COLO668 (cell line): Measurements from ENCODE around the gene AEN.

ENCODE experiments used
- DNase-seq: peaks from one replicate; lab custom pipeline; 2025; ENCODE audit not compliant: unreplicated experiment; lab: John Stamatoyannopoulos, UW

AEN gene

GRCh38 chr15:88612186-88612796 lies 8.8 kb upstream of the AEN start:
- no peak for DNase-seq

DNA sequence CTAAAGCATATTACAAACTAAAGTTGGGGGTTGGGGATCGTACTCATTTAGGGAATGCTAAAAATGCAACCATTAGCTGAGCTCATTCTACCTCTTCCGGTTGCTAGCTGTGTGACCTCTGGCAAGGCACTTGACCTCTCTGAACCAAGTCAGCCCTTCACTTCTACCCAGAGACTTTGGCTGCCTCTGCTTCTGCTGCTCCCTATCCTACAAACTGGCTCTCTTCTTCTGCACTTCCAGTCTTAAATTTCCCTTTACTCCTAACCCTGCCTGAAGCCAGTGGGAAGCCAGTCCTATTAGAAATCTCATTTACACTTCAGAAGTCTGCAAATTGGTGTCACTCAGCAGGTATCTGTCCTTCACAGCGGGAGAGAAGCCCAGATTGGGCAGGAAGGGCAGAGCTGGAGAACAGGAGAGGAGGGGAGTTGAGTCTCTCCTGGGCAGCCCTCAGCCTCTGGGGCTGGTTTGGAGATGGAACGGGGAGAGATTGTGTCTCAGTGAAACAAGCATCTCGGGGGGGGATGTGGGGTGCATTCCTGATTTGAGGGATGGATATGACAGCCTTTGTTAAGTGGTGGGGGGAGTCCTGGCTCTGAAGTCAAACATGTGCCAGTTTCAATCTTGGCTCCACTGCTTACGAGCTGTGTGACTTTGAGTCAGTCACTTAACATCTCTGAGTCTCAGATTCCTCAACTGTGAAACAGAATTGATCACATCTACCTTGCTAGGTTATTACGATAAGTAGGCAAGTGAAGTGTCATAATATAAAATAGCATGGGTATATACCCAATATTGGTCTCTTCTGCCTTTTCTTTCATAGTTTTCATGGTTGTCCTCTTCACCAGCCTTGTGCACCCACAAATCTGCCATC lies 7.8 kb upstream of the AEN start:
- no peak for DNase-seq

DNA sequence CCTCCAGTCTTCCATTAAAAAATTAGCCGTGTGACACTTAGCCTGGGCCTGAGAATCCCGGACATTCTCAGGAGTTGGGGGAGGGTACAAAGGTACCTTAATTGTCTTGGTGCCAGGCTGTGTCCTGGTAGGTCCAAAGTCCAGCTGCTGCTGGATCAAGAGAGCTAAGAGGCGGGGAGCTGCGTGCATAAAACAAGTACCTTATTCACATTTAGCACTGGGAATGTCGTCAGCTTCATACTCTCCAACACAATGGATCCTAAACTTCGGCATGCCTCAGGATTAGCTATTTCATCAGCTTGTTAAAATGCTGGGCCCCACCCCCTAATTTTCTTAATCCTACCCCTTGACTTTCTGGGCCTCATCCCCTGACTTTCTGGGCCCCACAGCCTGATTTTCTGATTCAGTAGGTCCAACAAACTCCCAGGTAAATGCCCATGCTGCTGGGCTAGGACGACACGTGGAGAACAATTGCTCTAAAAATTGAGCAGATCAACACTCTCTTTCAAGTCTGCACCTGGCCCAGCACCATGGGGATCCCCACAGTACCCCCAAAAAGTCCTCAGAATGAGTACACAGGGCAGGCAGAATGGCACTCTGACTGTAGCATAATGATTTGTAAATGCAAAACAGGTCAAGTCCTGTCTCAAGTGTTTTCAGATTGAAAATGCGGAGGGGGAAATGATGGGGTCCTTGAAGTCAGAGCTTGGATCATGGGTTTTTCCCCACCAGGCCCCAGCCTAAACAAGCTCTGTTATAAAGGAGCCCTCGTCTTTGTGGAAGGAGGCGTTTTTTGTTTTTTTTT lies 5.6 kb upstream of the AEN start:
- DNase-seq, result no peak

GRCh38 chr15:88616240-88616639 lies 4.9 kb upstream of the AEN start:
- DNase-seq, result no peak

DNA sequence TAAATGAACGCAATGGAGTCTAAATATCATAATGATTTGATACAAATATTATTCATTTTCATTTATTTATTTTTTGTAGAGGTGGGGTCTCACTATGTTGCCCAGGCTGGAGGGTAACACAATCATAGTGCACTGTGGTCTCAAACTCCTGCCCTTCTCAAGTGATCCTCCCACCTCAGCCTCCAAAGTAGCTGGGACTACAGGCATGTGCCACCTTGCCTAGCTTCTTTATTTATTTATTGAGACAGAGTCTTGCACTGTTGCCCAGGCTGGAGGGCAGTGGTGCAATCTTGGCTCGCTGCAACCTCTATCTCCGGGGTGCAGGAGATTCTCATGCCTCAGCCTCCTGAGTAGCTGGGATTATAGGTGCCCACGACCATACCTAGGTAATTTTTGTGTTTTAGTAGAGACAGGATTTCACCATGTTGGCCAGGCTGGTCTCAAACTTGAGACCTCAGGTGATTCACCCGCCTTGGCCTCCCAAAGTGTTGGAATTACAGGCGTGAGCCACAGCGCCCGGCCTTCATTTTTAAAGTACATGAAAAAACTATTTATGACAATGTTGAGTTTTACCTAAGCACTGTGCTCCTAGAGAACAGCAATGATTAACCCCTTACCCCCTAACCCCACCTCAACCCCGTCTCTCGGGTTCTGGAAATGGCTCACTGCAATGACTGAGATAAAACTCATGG lies 4.0 kb upstream of the AEN start:
- no peak for DNase-seq

- no peak for DNase-seq
Observed at GRCh38 chr15:88617790-88618189, 3.4 kb upstream of the AEN start.

GRCh38 chr15:88618686-88619085 lies 2.5 kb upstream of the AEN start:
- no peak for DNase-seq

DNA sequence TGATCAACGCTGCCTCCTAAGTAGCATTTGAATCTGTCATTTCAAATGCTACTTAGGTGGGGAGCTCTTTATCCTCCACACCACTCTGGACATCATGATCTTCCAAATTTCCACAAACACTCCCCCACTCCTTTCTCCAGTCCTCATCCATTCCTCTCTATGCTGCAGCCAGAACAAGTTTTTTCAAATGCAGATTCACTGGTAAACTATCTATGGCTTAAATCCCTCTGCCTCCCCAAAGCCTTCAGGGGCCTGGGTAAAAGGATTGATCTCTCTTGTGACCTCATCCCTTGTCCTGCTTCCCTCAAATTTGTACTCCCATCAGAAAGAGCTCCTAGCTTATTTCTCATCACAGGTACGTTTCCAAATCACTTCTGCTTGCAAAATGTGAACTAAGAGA lies 1.3 kb upstream of the AEN start:
- DNase-seq, result no peak

- DNase-seq, result peak; percentile 13
Observed at GRCh38 chr15:88621789-88622604, 857 bp downstream of the AEN start.

- no peak for DNase-seq
Observed at GRCh38 chr15:88622605-88622975, 1.4 kb downstream of the AEN start.

DNA sequence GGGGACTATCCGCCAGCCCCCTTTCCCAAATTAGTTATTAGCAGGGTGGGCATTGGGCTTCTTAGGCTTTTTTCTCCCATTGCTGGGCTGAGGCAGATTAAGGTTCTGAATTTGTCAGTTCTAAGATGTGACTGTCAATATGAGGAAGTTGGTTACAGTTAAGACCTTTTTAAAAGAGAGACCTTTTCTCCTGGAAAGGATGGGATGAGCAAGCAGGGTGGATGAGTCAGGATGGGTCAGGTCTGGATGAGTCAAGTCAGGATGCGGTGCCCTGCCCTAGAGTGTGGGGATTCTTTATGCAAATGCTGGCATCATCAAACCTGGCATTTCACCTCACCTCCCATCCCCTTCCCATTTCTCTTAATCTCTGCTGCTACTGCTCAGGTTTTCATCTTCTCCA lies 1.9 kb downstream of the AEN start:
- DNase-seq, result no peak

- no peak for DNase-seq
Observed at GRCh38 chr15:88623632-88624031, 2.5 kb downstream of the AEN start.

- no peak for DNase-seq
Observed at GRCh38 chr15:88624156-88624970, 3.2 kb downstream of the AEN start.

GRCh38 chr15:88624971-88625490 lies 3.9 kb downstream of the AEN start:
- DNase-seq, result no peak

DNA sequence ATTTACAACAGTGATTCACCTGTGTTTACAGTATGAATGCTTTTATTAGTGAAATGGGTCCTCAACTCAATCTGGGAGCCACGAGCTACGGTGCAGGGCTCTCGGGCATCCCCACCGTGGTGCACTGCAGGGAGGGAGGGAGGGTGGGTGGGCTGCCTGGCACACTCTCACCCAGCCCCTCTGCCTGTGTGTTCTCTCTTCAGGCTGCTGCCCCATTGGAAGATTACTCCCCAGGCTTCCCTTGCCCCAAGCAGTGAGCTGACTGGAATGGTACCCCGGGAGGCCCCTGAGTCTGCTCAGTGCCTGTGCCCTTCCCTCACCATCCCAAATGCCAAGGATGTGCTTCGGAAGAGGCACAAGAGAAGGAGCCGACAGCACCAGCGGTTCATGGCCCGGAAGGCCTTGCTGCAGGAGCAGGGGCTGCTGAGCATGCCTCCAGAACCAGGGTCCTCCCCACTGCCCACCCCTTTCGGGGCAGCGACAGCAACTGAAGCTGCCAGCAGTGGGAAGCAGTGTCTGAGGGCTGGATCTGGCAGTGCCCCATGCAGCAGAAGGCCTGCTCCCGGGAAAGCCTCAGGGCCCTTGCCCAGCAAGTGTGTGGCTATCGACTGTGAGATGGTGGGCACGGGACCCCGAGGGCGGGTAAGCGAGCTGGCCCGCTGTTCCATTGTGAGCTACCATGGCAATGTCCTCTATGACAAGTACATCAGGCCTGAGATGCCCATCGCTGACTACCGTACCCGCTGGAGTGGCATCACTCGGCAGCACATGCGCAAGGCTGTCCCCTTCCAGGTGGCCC lies 5.0 kb downstream of the AEN start:
- no peak for DNase-seq

GRCh38 chr15:88627463-88627862 lies 6.3 kb downstream of the AEN start:
- DNase-seq, result peak; percentile 21

GRCh38 chr15:88628018-88628654 lies 7.0 kb downstream of the AEN start:
- DNase-seq, result no peak

DNA sequence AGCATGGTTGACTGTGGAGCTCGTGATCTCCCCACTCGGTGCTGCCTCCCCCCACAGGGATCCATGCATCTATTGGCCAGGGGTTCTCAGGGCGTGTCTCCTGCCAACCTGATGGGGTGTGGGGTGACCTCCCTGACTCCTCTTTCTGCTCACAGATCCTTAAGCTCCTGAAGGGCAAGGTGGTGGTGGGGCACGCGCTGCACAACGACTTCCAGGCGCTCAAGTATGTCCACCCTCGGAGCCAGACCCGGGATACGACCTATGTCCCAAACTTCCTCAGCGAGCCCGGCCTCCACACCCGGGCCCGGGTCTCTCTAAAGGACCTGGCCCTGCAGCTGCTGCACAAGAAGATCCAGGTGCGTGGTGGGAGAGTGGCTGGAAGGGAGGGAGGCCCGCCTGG lies 7.9 kb downstream of the AEN start:
- no peak for DNase-seq
